ENCODE data around the gene ATF7.

The ATF7 gene

GRCh38 chr12:53483979-53484377 is 142.2 kb downstream of the ATF7 start:
- TF ChIP-seq ZFX (IDR thresholded peaks at IDR 0.05; ENCODE audit: borderline replicate concordance) (no peak), CTCF (IDR thresholded peaks at IDR 0.05) (no peak)
- H3K27ac ChIP-seq, result peak overlapping the region; percentile 45

GRCh38 chr12:53483225-53483978 is 142.8 kb downstream of the ATF7 start:
- H3K27ac ChIP-seq, result peak overlapping the region; percentile 45

GRCh38 chr12:53482626-53483168 is 143.5 kb downstream of the ATF7 start:
- TF ChIP-seq CTCF (IDR thresholded peaks at IDR 0.05) (no peak), ZFX (IDR thresholded peaks at IDR 0.05; ENCODE audit: borderline replicate concordance) (no peak)
- peak overlapping the region; percentile 45 for H3K27ac ChIP-seq

More at GRCh38 chr12:53483225-53483978, 142.8 kb downstream of the ATF7 start:
- TF ChIP-seq ZFX (IDR thresholded peaks at IDR 0.05; ENCODE audit: borderline replicate concordance), result no peak
- no peak for TF ChIP-seq CTCF (IDR thresholded peaks at IDR 0.05)

GRCh38 chr12:53481939-53482586 is 144.1 kb downstream of the ATF7 start:
- H3K27ac ChIP-seq, result peak overlapping the region; percentile 45

GRCh38 chr12:53481458-53481857 is 144.7 kb downstream of the ATF7 start:
- H3K27ac ChIP-seq, result peak overlapping the region; percentile 45; the same call in 1 of the 2 replicates

More at GRCh38 chr12:53481939-53482586, 144.1 kb downstream of the ATF7 start:
- TF ChIP-seq CTCF (IDR thresholded peaks at IDR 0.05) (peak; percentile 25), ZFX (IDR thresholded peaks at IDR 0.05; ENCODE audit: borderline replicate concordance) (no peak)

GRCh38 chr12:53480491-53481442 is 145.4 kb downstream of the ATF7 start:
- peak overlapping the region; percentile 45; the same call in 1 of the 2 replicates for H3K27ac ChIP-seq
- no peak for TF ChIP-seq CTCF (IDR thresholded peaks at IDR 0.05)
- TF ChIP-seq ZFX (IDR thresholded peaks at IDR 0.05; ENCODE audit: borderline replicate concordance), result no peak

- TF ChIP-seq ZFX (IDR thresholded peaks at IDR 0.05; ENCODE audit: borderline replicate concordance) (no peak), CTCF (IDR thresholded peaks at IDR 0.05) (no peak)
- H3K27ac ChIP-seq, result peak overlapping the region; percentile 30; the same call in 1 of the 2 replicates
Measured at GRCh38 chr12:53479331-53479730, 146.9 kb downstream of the ATF7 start.
